Endometrial microvascular endothelial cells (primary cell): ENCODE data around the gene UCN. TPM values are rescaled to one million over a fixed set of nuclear protein-coding genes. Genes with fewer than 3 reads are reported as not detected.

Source experiments
- in situ Hi-C: cut with HindIII; loops from 2 replicates; pipeline ENCODE4 v1.10.0; 2017; ENCODE audit warnings: low sequenced_read_pairs, low pct_unique_long_range_greater_than_20kb; ENCODE audit errors: inconsistent ontology term
- total RNA-seq: library from RNA; depleted of rRNA; stranded (reverse); fragments of >200 nt; gene quantifications from one replicate; pipeline ENCODE4 v1.2.3, GENCODE V29; 2015; ENCODE audit errors: inconsistent ontology term

Gene UCN
- total RNA-seq, 1 donor from 2014 or later: not detected

DNA sequence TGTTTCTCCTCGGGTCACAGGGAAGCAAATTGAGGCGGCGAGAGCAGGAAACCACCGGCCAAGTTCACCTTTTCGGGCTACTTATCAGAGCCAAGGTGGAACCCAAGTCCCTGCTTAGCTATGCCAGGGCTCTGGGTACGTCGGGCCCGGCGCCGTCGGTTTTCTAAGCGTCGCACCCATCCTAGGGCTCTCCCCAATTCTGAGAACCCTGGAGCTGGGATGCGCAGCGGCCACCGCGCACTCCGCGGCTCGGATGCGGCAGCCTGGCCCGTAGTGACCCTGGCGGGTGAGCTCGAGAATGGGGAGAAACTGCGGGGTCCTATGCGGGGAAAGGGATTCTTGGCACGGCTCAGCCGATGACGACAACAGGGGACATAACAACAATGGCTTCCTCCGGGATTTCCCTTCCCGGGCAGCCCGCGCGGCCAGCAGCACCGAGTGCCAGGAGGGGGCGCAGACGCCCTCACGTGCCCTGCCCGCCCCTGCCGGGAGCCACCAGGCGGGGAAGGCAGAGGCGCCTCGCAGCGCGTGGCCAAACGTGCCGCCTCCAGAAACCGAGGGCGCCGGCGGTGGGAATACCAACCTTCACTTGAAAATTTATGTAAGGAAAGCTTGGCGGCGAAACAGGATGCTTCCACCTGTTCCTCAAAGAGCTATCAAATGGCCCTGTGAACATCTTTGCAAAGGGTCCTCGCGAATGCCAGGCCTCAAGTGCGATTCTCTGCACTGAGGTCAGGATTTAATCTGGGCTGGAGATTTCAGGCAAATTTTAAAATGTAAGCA lies 43.3 kb downstream of the UCN start:
- in situ Hi-C loops: no loop called here

DNA sequence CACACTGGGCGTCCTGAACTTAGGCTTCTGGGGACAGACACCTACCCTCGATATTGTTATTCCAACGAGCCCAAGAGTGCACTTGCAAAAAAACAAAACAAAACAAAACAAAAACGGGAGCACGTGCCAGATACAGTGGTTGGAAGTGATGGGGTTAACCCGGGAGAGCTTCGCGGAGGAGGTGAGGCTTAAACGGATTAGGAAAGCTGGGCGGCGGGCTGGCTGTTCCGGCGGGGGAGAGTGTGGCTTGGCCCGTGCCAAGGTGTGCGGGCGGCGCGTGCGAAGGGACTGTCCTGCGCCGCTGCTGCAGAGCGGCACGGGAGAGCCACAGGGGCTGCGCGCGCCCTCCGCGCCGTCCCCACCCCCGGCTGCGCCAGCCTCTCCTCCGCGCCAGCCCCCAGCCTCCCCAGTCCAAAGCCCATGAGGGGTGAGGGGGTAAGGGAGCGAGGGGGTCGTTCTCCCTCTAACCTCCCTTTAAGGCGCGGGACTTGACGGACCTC lies 43.9 kb downstream of the UCN start:
- in situ Hi-C loops: no loop called here

DNA sequence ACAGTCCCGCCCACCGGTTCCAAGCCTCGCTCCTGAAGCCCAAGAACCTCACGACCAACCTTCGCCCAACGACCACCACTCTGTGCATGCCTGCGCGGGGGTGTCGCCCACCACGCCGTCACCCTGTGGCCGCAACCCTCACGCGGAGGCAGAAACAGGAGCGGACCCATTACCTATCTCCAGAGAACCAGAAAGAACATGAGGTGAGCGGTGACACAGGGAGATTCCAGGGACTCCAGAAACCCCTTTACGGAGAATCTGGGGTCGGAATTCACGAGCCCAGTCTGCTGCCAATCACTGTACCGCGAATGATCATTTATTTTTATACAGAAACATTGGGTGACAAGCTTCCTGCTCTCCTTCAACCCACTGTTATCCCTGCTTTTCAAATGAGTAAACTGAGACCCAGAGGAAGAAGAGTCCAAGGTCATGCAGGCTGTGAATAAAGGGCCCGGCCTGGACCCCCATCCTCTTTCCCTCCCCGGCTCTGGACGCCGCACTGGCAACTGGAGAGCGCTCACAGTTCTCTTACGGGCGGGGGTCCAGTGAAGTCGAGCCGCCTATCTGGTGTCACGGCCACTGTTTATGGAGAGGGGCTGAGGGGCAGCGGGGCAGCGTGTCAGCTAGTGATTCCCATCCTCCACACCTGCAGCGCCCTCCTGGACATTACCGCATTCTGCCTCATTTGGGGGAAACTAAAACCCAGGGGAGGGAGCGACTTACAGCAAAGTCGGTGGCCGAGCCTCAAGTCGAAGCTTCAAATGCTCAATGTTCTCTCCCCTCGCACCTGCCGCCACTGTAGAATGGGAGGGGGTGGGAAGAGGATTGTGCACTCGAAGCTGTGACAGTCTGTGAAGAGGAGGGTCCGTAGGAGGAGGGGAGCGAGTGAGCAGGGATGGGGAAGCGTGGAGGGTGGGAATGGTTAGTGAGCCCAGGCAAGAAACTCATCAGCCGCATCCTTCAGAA lies 44.7 kb downstream of the UCN start:
- in situ Hi-C loops: no loop called here

DNA sequence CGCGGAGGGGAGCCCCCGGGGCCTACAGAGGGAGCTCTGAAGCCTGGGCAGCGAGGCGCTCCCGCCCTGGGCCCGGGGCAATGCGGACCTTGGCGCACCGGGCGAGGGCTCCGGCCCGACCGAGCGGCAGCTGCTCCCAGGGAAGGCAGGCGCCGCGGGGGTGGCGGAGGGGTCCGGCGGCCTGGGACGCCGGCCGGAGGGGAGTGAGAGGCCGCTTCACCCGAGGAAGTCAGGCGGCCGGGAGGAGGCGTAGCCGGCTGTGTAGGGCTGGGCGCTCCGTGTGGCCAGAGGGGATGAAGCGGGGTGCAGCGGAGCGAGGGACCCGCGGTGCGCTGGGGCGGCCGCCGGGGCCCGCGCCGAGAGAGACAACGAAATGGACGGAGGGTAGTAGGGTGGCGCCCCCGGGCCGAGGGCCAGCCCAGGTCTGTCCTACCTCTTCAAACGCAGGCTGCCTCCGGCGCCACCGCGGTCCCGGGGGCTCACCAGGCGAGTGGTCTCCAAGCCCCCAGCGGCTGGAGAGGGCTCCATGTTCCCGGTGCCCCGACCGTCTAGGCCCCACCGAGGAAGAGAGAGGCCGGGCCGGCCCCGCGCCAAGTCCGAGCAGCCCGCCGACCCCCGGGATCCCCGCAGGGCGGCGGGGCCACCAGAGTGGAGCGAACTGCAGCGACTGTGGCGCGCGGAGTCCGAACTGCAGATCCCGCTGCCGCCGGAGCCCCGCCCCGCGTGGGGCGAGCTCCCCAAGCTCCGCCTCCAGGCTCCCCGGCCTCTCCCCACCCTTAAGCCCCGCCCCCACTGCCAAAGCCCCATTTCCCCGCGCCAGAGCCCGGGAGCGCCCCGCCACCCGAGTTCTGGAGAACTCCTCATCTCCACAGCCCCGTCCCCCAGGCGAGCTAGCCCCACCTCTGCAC lies 45.6 kb downstream of the UCN start, which contains the start of gene SLC30A3:
SLC30A3 (minus strand) TSS at position 669 of the 908 bp plus-strand sequence; CDS start at position 528, 141 bp downstream.
- in situ Hi-C loops: no loop called here

DNA sequence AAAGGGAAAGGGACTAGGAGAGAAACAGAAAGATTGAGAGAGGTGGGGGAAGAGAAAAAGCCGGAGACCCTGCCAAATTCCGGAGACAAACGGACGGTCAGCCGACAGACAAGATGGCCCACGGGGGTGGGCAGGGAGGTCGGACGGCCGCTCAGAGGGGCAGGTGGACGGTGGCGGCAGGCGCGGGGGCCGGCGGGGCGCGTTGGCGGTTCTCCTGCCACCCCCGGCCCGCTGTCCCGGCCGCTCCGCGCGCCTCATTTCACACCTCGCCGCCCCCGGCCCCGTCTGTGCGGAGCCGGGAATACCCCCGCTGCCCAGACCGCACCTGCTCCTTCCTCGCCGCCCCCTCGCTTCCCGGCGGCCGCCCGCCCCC lies 46.3 kb downstream of the UCN start:
- in situ Hi-C loops: no loop called here

DNA sequence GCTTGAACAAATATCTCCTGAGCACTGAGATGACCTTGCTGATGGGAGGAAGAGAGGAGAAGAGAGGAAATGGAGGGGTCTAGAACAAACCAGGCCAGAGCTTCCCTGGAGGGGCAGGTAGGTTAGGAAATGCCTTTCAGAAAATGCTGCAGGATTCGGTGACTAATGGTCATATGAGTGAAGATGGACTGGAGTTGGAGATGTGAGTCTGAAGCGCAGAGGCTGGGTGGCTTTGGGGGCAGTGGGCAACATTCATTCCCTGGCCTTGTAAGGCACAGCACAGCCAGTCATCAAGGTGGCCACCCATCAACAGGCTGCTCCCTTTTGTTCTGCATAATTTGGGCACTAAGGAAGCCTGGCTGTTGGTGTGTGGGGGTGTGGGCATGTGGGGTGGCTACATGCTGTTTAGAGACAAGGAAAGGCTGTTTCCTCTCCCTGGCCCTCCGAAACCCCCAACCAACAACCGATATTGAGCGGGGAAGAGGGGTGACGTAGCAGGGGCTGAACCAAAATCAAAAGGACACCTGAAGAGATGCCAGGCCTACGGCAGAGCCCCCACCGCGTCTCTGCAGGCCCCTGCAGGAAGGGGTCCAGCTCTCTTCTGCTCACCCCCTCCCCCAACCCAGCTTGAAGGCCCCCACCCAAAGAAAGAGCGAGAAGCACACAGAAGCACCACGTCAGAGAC lies 46.9 kb downstream of the UCN start:
- in situ Hi-C loops: no loop called here

DNA sequence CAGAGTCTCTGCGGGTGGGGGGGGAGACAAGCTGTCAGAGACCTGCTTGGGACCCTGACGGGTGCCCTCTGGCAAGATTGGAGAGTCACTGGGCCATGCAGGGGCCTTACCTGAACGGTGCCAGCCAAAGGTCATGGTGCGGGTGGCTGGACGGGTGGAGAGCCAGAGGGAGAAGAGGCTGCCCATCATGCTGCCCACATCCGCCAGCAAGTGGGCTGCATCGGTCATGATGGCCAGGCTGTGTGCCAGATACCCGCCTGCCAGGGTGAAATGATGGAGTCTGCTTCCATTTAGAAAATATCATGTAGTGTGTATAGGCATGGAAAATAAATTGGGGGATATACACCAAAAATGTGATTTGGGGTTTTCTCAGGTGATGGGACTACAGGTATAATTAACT lies 50.2 kb downstream of the UCN start:
- in situ Hi-C loops: no loop called here

Other genes with a start within 250 kb of the UCN start
- gene OST4, start 236.8 kb downstream of the UCN start, total RNA-seq: 378 TPM
- 1.5 TPM for gene EMILIN1, start 229.8 kb downstream of the UCN start, total RNA-seq
- gene KHK, start 221.7 kb downstream of the UCN start, total RNA-seq: 4.6 TPM
- not detected for gene CGREF1, start 189.3 kb downstream of the UCN start, total RNA-seq
- gene ABHD1, start 184.6 kb downstream of the UCN start, total RNA-seq: not detected
- gene PREB, start 173.8 kb downstream of the UCN start, total RNA-seq: 59.5 TPM
- not detected for gene PRR30, start 169.0 kb downstream of the UCN start, total RNA-seq
- not detected for gene TCF23, start 159.4 kb downstream of the UCN start, total RNA-seq
- gene ATRAID, start 96.4 kb downstream of the UCN start, total RNA-seq: 134 TPM
- gene SLC5A6, start 96.2 kb downstream of the UCN start, total RNA-seq: 80.6 TPM
- gene CAD, start 91.1 kb downstream of the UCN start, total RNA-seq: 82.7 TPM
- 8.2 TPM for gene SLC30A3, start 45.4 kb downstream of the UCN start, total RNA-seq
- gene DNAJC5G, start 33.0 kb downstream of the UCN start, total RNA-seq: not detected
- gene TRIM54, start 26.0 kb downstream of the UCN start, total RNA-seq: 0.56 TPM
- gene MPV17, start 14.7 kb upstream of the UCN start, total RNA-seq: 115 TPM
- gene GTF3C2, start 48.3 kb upstream of the UCN start, total RNA-seq: 43.2 TPM
- 63.6 TPM for gene EIF2B4, start 61.9 kb upstream of the UCN start, total RNA-seq
- 163 TPM for gene SNX17, start 62.2 kb upstream of the UCN start, total RNA-seq
- gene ZNF513, start 72.3 kb upstream of the UCN start, total RNA-seq: 4.4 TPM
- gene PPM1G, start 101.1 kb upstream of the UCN start, total RNA-seq: 156 TPM
- gene NRBP1, start 120.2 kb upstream of the UCN start, total RNA-seq: 111 TPM
- gene KRTCAP3, start 133.9 kb upstream of the UCN start, total RNA-seq: not detected
- 26.6 TPM for gene IFT172, start 181.3 kb upstream of the UCN start, total RNA-seq
- 24.8 TPM for gene FNDC4, start 186.8 kb upstream of the UCN start, total RNA-seq
- 2.6 TPM for gene GCKR, start 188.4 kb upstream of the UCN start, total RNA-seq